Suprapubic skin (tissue), 4 donors: ENCODE measurements around the gene PTTG1IP. TPM values are rescaled to one million over a fixed set of nuclear protein-coding genes. Genes with fewer than 3 reads are reported as not detected.

ENCODE experiments used
- DNase-seq, 2 donors: peaks; one replicate each; pipeline ENCODE4 v3.0.0-alpha.2; 2019; ENCODE audit warnings: low spot score in 2 of 2
- H3K27ac ChIP-seq: fragments of 200-600 bp; sonication (generic); one replicate; pipeline ENCODE4 v1.5.1; 2019
- H3K27me3 ChIP-seq: fragments of 200-600 bp; sonication (generic); one replicate; pipeline ENCODE4 v1.5.1; 2019
- H3K36me3 ChIP-seq: fragments of 200-600 bp; sonication (generic); one replicate; pipeline ENCODE4 v1.5.1; 2019
- H3K4me1 ChIP-seq: fragments of 200-600 bp; sonication (generic); one replicate; pipeline ENCODE4 v1.5.1; 2019
- H3K4me3 ChIP-seq: fragments of 200-600 bp; sonication (generic); one replicate; pipeline ENCODE4 v1.5.1; 2019; ENCODE audit warnings: mild to moderate bottlenecking
- H3K9me3 ChIP-seq: fragments of 200-600 bp; sonication (generic); one replicate; pipeline ENCODE4 v1.5.1; 2019
- CTCF ChIP-seq, 2 donors: fragments of 200-600 bp in 1 of 2; fragments of 450-650 bp in 1 of 2; sonication (generic) in 1 of 2; IDR thresholded peaks; one replicate each; pipeline ENCODE4 v1.5.1; 2016 to 2019; ENCODE audit warnings: antibody characterized with exemption in 2 of 2, mild to moderate bottlenecking in 1 of 2, moderate library complexity in 1 of 2
- EP300 ChIP-seq: sonication (generic); formaldehyde crosslinking; IDR thresholded peaks from one replicate; pipeline ENCODE4 v1.6.1; 2017; ENCODE audit warnings: antibody characterized with exemption
- POLR2A ChIP-seq, 2 donors: fragments of 450-650 bp; IDR thresholded peaks; one replicate each; pipeline ENCODE4 v1.6.1; 2017; ENCODE audit warnings: antibody characterized with exemption in 2 of 2, mild to moderate bottlenecking in 2 of 2, moderate library complexity in 2 of 2
- POLR2AphosphoS5 ChIP-seq, 3 donors: sonication (generic); formaldehyde crosslinking; IDR thresholded peaks; one replicate each; pipeline ENCODE4 v1.6.1; 2017; ENCODE audit warnings: antibody characterized with exemption in 3 of 3
- WGBS: methylation state at CpG from one replicate; pipeline ENCODE4 v1.1.5; 2018; 5-methylcytosine and 5-hydroxymethylcytosine counted together
- total RNA-seq, 4 donors: library from RNA; depleted of rRNA; stranded (reverse); fragments of >200 nt; gene quantifications; one replicate each; pipeline ENCODE4 v1.1.0, GENCODE V29; 2016

The PTTG1IP gene
- total RNA-seq, 4 donors from 2014 or later = 114 to 172 (median 143) TPM

GRCh38 chr21:44907225-44907965, 33.9 kb upstream of the PTTG1IP start:
- WGBS = 76% methylated on average over 7 of the region's 16 CpGs
- Histone ChIP-seq H3K4me1 (peaks cover 23% of the 10 kb centered on the region), H3K27ac (no peak overlapping the region), H3K4me3 (no peak overlapping the region), H3K27me3 (peaks cover 4% of the 10 kb centered on the region), H3K36me3 (no peaks in the 10 kb centered on the region), H3K9me3 (no peaks in the 10 kb centered on the region)
- no peak for DNase-seq
- TF ChIP-seq CTCF (IDR thresholded peaks at IDR 0.05) (no peak), EP300 (no peak), POLR2A (IDR thresholded peaks at IDR 0.05) (no peak), POLR2AphosphoS5 (IDR thresholded peaks at IDR 0.05) (no peak)

- no peaks in the 10 kb centered on the region for H3K36me3 ChIP-seq
- peaks cover 4% of the 10 kb centered on the region for H3K27me3 ChIP-seq
- no peak for DNase-seq
- H3K4me1 ChIP-seq = peaks cover 13% of the 10 kb centered on the region
- no peak overlapping the region for H3K4me3 ChIP-seq
- no peaks in the 10 kb centered on the region for H3K9me3 ChIP-seq
- no peak for TF ChIP-seq EP300
- TF ChIP-seq POLR2AphosphoS5 (IDR thresholded peaks at IDR 0.05) = no peak
- no peak for TF ChIP-seq CTCF (IDR thresholded peaks at IDR 0.05)
- TF ChIP-seq POLR2A (IDR thresholded peaks at IDR 0.05) = no peak
- 76% methylated on average over 7 of the region's 7 CpGs for WGBS
- no peak overlapping the region for H3K27ac ChIP-seq
These were observed 32.2 kb upstream of the PTTG1IP start for GRCh38 chr21:44905728-44906090.

GRCh38 chr21:44905016-44905727, 31.7 kb upstream of the PTTG1IP start:
- no peak for DNase-seq
- H3K4me3 ChIP-seq = no peak overlapping the region
- TF ChIP-seq EP300 (no peak), POLR2A (IDR thresholded peaks at IDR 0.05) (no peak), CTCF (IDR thresholded peaks at IDR 0.05) (no peak), POLR2AphosphoS5 (IDR thresholded peaks at IDR 0.05) (no peak)
- no peaks in the 10 kb centered on the region for H3K36me3 ChIP-seq
- H3K4me1 ChIP-seq = peaks cover 8% of the 10 kb centered on the region
- H3K27me3 ChIP-seq = peaks cover 6% of the 10 kb centered on the region
- no peaks in the 10 kb centered on the region for H3K9me3 ChIP-seq
- 83% methylated on average over 9 of the region's 22 CpGs for WGBS
- H3K27ac ChIP-seq = no peak overlapping the region

- 90% methylated on average over 12 of the region's 14 CpGs for WGBS
- Histone ChIP-seq H3K9me3 (no peaks in the 10 kb centered on the region), H3K27me3 (peaks cover 12% of the 10 kb centered on the region), H3K4me1 (peaks cover 7% of the 10 kb centered on the region), H3K4me3 (no peak overlapping the region), H3K27ac (no peak overlapping the region), H3K36me3 (no peaks in the 10 kb centered on the region)
- TF ChIP-seq CTCF (IDR thresholded peaks at IDR 0.05) (no peak), POLR2A (IDR thresholded peaks at IDR 0.05) (no peak), POLR2AphosphoS5 (IDR thresholded peaks at IDR 0.05) (no peak), EP300 (no peak)
- no peak for DNase-seq
These were observed 30.8 kb upstream of the PTTG1IP start for GRCh38 chr21:44904141-44904923.

GRCh38 chr21:44903689-44904088, 30.2 kb upstream of the PTTG1IP start:
- Histone ChIP-seq H3K27ac (no peak overlapping the region), H3K4me3 (no peak overlapping the region), H3K4me1 (peaks cover 7% of the 10 kb centered on the region), H3K27me3 (peaks cover 12% of the 10 kb centered on the region), H3K9me3 (no peaks in the 10 kb centered on the region), H3K36me3 (no peaks in the 10 kb centered on the region)
- no peak for DNase-seq
- no CpG with 5 or more reads among the region's 22 CpGs for WGBS
- TF ChIP-seq POLR2AphosphoS5 (IDR thresholded peaks at IDR 0.05) = no peak
- no peak for TF ChIP-seq CTCF (IDR thresholded peaks at IDR 0.05)
- no peak for TF ChIP-seq POLR2A (IDR thresholded peaks at IDR 0.05)
- no peak for TF ChIP-seq EP300
